ENCODE results near the gene CATSPERZ.

GRCh38 chr11:64351136-64351631 lies 51.0 kb downstream of the CATSPERZ start:
- TF ChIP-seq CTCF (IDR thresholded peaks at IDR 0.05; ENCODE audit: poor library complexity, severe bottlenecking) = no peak
- no peak for TF ChIP-seq POLR2AphosphoS5 (IDR thresholded peaks at IDR 0.05)
- TF ChIP-seq EZH2 (IDR thresholded peaks at IDR 0.05; ENCODE audit: borderline replicate concordance, insufficient read depth, low read length, poor library complexity, severe bottlenecking) = no peak
- TF ChIP-seq RAD21 (conservative IDR thresholded peaks at IDR 0.05) = no peak

Measured in neural cell (in vitro differentiated cells).